ENCODE measurements around the gene HMGA1. TPM values are rescaled to one million over a fixed set of nuclear protein-coding genes. Genes with fewer than 3 reads are reported as not detected.

HMGA1 gene
- polyA plus RNA-seq, 1 donor from 2014 or later = 31.5 TPM

DNA sequence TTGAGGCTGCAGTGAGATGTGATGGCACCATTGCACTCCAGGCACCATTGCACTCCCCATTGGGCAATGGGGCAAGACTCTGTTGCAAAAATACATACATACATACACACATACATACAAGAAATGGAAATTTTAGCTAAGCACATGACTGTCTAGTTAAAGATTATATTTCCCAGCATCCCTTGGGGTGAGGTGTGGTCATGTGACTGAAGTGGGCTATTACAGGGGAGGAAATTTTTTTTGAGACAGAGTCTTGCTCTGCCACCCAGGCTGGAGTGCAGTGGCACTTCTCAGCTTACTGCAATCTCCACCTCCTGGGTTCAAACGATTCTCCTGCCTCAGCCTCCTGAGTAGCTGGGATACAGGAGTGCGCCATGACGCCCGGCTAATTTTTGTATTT is 32.0 kb upstream of the HMGA1 start:
- H3K36me3 ChIP-seq (ENCODE audit: insufficient read depth, low read length) = no peaks in the 10 kb centered on the region
- H3K9ac ChIP-seq (ENCODE audit: low read length) = no peak overlapping the region
- H3K9me3 ChIP-seq (ENCODE audit: low read length) = no peaks in the 10 kb centered on the region
- no peaks in the 10 kb centered on the region for H4K20me1 ChIP-seq (ENCODE audit: insufficient read depth)
- H3K9me2 ChIP-seq (ENCODE audit: insufficient read depth, low read length) = no peaks in the 10 kb centered on the region
- no peaks in the 10 kb centered on the region for H3F3A ChIP-seq (ENCODE audit: insufficient read depth, low read length, poor library complexity, severe bottlenecking)
- no peak overlapping the region for H3K27ac ChIP-seq (ENCODE audit: low read length)
- H3K79me2 ChIP-seq (replicated peaks; ENCODE audit: insufficient read depth, low read length) = no peaks in the 10 kb centered on the region
- no peak overlapping the region for H2AFZ ChIP-seq (ENCODE audit: low read depth, low read length)
- H3K4me3 ChIP-seq (ENCODE audit: low read length) = no peak overlapping the region
- no peaks in the 10 kb centered on the region for H3K27me3 ChIP-seq (ENCODE audit: insufficient read depth, low read depth, low read length)
- TF ChIP-seq EP300 (conservative IDR thresholded peaks at IDR 0.05; ENCODE audit: poor library complexity, severe bottlenecking) (no peak), RAD21 (conservative IDR thresholded peaks at IDR 0.05) (no peak), SMC3 (conservative IDR thresholded peaks at IDR 0.05; ENCODE audit: poor library complexity) (no peak), EZH2 (IDR thresholded peaks at IDR 0.05; ENCODE audit: borderline replicate concordance, insufficient read depth, low read length, poor library complexity, severe bottlenecking) (no peak), MXI1 (conservative IDR thresholded peaks at IDR 0.05; ENCODE audit: poor library complexity, severe bottlenecking) (no peak)
- TF ChIP-seq, protein P1, sequence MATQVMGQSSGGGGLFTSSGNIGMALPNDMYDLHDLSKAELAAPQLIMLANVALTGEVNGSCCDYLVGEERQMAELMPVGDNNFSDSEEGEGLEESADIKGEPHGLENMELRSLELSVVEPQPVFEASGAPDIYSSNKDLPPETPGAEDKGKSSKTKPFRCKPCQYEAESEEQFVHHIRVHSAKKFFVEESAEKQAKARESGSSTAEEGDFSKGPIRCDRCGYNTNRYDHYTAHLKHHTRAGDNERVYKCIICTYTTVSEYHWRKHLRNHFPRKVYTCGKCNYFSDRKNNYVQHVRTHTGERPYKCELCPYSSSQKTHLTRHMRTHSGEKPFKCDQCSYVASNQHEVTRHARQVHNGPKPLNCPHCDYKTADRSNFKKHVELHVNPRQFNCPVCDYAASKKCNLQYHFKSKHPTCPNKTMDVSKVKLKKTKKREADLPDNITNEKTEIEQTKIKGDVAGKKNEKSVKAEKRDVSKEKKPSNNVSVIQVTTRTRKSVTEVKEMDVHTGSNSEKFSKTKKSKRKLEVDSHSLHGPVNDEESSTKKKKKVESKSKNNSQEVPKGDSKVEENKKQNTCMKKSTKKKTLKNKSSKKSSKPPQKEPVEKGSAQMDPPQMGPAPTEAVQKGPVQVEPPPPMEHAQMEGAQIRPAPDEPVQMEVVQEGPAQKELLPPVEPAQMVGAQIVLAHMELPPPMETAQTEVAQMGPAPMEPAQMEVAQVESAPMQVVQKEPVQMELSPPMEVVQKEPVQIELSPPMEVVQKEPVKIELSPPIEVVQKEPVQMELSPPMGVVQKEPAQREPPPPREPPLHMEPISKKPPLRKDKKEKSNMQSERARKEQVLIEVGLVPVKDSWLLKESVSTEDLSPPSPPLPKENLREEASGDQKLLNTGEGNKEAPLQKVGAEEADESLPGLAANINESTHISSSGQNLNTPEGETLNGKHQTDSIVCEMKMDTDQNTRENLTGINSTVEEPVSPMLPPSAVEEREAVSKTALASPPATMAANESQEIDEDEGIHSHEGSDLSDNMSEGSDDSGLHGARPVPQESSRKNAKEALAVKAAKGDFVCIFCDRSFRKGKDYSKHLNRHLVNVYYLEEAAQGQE (IDR thresholded peaks at IDR 0.05; ENCODE audit: borderline replicate concordance) = no peak
- no peak overlapping the region for H3K4me2 ChIP-seq (ENCODE audit: low read length)

DNA sequence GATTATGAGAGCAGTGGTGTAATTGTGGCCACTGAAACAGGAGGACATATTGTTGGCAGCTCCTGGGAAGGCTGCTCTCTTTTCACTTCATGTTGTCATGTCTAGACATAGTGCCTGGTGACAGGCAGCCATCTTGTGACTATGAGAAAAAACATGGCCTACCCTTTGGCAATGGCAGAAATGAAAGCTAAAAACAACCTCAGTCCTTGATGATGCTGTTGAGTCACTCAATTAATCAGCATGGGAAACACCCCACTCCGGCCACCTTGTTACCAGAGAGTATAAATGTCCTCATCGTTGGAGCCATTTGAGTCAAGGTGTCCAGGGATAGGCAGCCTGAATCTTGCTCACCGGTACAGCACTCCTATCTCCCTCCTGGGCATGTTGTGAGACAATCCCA is 31.2 kb upstream of the HMGA1 start:
- no peak overlapping the region for H3K27ac ChIP-seq (ENCODE audit: low read length)
- H3K4me2 ChIP-seq (ENCODE audit: low read length) = no peak overlapping the region
- no peaks in the 10 kb centered on the region for H3K9me3 ChIP-seq (ENCODE audit: low read length)
- no peak overlapping the region for H2AFZ ChIP-seq (ENCODE audit: low read depth, low read length)
- no peaks in the 10 kb centered on the region for H3K79me2 ChIP-seq (replicated peaks; ENCODE audit: insufficient read depth, low read length)
- no peak for TF ChIP-seq EZH2 (IDR thresholded peaks at IDR 0.05; ENCODE audit: borderline replicate concordance, insufficient read depth, low read length, poor library complexity, severe bottlenecking)
- no peak for TF ChIP-seq RAD21 (conservative IDR thresholded peaks at IDR 0.05)
- TF ChIP-seq TAF1 (IDR thresholded peaks at IDR 0.05; ENCODE audit: low read depth) = no peak
- no peak for TF ChIP-seq POLR2AphosphoS5 (IDR thresholded peaks at IDR 0.05)
- no peaks in the 10 kb centered on the region for H3K9me2 ChIP-seq (ENCODE audit: insufficient read depth, low read length)
- H3K4me3 ChIP-seq (ENCODE audit: low read length) = no peak overlapping the region
- no peak overlapping the region for H3K9ac ChIP-seq (ENCODE audit: low read length)
- H3K36me3 ChIP-seq (ENCODE audit: insufficient read depth, low read length) = no peaks in the 10 kb centered on the region
- no peaks in the 10 kb centered on the region for H3K27me3 ChIP-seq (ENCODE audit: insufficient read depth, low read depth, low read length)
- H4K20me1 ChIP-seq (ENCODE audit: insufficient read depth) = no peaks in the 10 kb centered on the region
- no peaks in the 10 kb centered on the region for H3F3A ChIP-seq (ENCODE audit: insufficient read depth, low read length, poor library complexity, severe bottlenecking)

GRCh38 chr6:34205916-34206315 is 30.8 kb upstream of the HMGA1 start:
- no peak for TF ChIP-seq POLR2AphosphoS5 (IDR thresholded peaks at IDR 0.05)
- Histone ChIP-seq H2AFZ (ENCODE audit: low read depth, low read length) (no peak overlapping the region), H3K27me3 (ENCODE audit: insufficient read depth, low read depth, low read length) (no peaks in the 10 kb centered on the region), H3K9me2 (ENCODE audit: insufficient read depth, low read length) (no peaks in the 10 kb centered on the region), H3K9me3 (ENCODE audit: low read length) (no peaks in the 10 kb centered on the region), H3K4me3 (ENCODE audit: low read length) (no peak overlapping the region), H3F3A (ENCODE audit: insufficient read depth, low read length, poor library complexity, severe bottlenecking) (no peaks in the 10 kb centered on the region), H4K20me1 (ENCODE audit: insufficient read depth) (no peaks in the 10 kb centered on the region), H3K79me2 (replicated peaks; ENCODE audit: insufficient read depth, low read length) (no peaks in the 10 kb centered on the region), H3K27ac (ENCODE audit: low read length) (no peak overlapping the region), H3K36me3 (ENCODE audit: insufficient read depth, low read length) (no peaks in the 10 kb centered on the region), H3K4me2 (ENCODE audit: low read length) (no peak overlapping the region), H3K9ac (ENCODE audit: low read length) (no peak overlapping the region)
